GM19467 (cell line): ENCODE measurements around the gene SOWAHC.
"Not testable (repeated sequence)": the region's sequence is repeated elsewhere in the genome, so short reads cannot be mapped to it uniquely, and the experiment has no call there.

ENCODE experiments used
- ATAC-seq: cut with Tn5 transposase; IDR thresholded peaks from one replicate; pipeline ENCODE4 v1.9.1; 2021; ENCODE audit warnings: mild to moderate bottlenecking, moderate library complexity; ENCODE audit not compliant: unreplicated experiment

Gene SOWAHC

GRCh38 chr2:109613922-109614714, at the start of gene SOWAHC, which contains the start of gene SEPTIN10:
Gene SOWAHC (plus strand): TSS chr2:109614364. CDS start chr2:109614490, 126 bp downstream.
Gene SEPTIN10 (minus strand): TSS chr2:109613966. CDS start chr2:109613827, 139 bp downstream.
- peak; percentile 75 for ATAC-seq

- no peak for ATAC-seq
These were observed 38.8 kb upstream of the SOWAHC start for GRCh38 chr2:109575373-109575772.

- ATAC-seq = not testable (repeated sequence)
These were observed 36.5 kb upstream of the SOWAHC start for GRCh38 chr2:109577630-109578029.

GRCh38 chr2:109582928-109583895, 31.0 kb upstream of the SOWAHC start:
- ATAC-seq = no peak

GRCh38 chr2:109586687-109587086, 27.5 kb upstream of the SOWAHC start:
- ATAC-seq = no peak

- ATAC-seq = no peak
These were observed 23.0 kb upstream of the SOWAHC start for GRCh38 chr2:109591206-109591605.

- no peak for ATAC-seq
These were observed 21.3 kb upstream of the SOWAHC start for GRCh38 chr2:109592905-109593304.

GRCh38 chr2:109594246-109594885, 19.8 kb upstream of the SOWAHC start:
- ATAC-seq = no peak

- no peak for ATAC-seq
These were observed 18.5 kb upstream of the SOWAHC start for GRCh38 chr2:109595644-109596043.

GRCh38 chr2:109597283-109597682, 16.9 kb upstream of the SOWAHC start:
- no peak for ATAC-seq

GRCh38 chr2:109601783-109602182, 12.4 kb upstream of the SOWAHC start:
- ATAC-seq = no peak

GRCh38 chr2:109602617-109603188, 11.5 kb upstream of the SOWAHC start:
- ATAC-seq = no peak

- no peak for ATAC-seq
These were observed 9.6 kb upstream of the SOWAHC start for GRCh38 chr2:109604597-109604996.

- no peak for ATAC-seq
These were observed 6.4 kb upstream of the SOWAHC start for GRCh38 chr2:109607766-109608165.

GRCh38 chr2:109609352-109610024, 4.7 kb upstream of the SOWAHC start:
- ATAC-seq = no peak

- ATAC-seq = no peak
These were observed 2.6 kb upstream of the SOWAHC start for GRCh38 chr2:109611467-109612095.

- ATAC-seq = peak; percentile 17
These were observed 863 bp upstream of the SOWAHC start for GRCh38 chr2:109613081-109613921.

- no peak for ATAC-seq
These were observed 812 bp downstream of the SOWAHC start for GRCh38 chr2:109614715-109615636.
